ENCODE measurements around the gene PDCL3.

The PDCL3 gene

DNA sequence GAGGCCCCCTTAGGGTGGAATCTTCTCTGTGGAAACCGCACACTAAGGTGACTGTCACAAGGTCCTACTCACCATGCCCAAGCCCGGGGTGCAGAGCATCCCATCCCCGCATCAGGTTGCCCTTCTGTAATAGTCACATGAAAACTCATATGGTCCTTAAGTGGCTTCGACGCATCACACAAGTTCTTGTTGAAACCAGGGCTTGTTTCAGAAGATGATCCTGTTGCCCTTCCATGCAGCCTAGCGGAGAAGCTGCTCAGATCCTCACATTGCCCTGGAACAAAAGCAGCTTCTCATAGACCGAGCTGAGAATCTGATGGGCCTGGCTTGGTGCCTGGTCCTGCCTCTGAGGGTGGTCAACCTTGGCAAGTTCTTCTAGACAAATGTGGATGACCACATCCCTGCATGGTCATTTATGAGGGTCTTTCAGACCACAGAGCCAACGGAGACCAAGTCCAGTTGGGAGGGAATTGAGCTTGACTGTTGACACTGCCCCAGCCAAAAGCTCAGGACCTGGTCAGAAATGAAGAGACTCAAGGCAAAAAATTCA lies 54.1 kb downstream of the PDCL3 start:
- H3K27me3 ChIP-seq (ENCODE audit: control insufficient read depth in 5 of 5, insufficient read depth in 4 of 5, low read length in 5 of 5), result peaks cover 0 to 3% (median 0%) of the 10 kb centered on the region in 5 donors
- no peak overlapping the region for H3K4me3 ChIP-seq (ENCODE audit: low read depth in 1 of 5, low read length in 5 of 5)
- H3K4me1 ChIP-seq (ENCODE audit: control insufficient read depth in 5 of 5, insufficient read depth in 5 of 5, low read length in 5 of 5), result no peaks in the 10 kb centered on the region
- peaks cover 0 to 7% (median 3%) of the 10 kb centered on the region in 5 donors for H3K9me3 ChIP-seq (ENCODE audit: control insufficient read depth in 5 of 5, low read length in 5 of 5)
- H3K36me3 ChIP-seq (ENCODE audit: control insufficient read depth in 5 of 5, insufficient read depth in 5 of 5, low read length in 5 of 5), result no peaks in the 10 kb centered on the region
- no peak overlapping the region for H3K9ac ChIP-seq (ENCODE audit: low read length in 5 of 5)
- no peak overlapping the region for H3K27ac ChIP-seq (ENCODE audit: low read depth, low read length)

DNA sequence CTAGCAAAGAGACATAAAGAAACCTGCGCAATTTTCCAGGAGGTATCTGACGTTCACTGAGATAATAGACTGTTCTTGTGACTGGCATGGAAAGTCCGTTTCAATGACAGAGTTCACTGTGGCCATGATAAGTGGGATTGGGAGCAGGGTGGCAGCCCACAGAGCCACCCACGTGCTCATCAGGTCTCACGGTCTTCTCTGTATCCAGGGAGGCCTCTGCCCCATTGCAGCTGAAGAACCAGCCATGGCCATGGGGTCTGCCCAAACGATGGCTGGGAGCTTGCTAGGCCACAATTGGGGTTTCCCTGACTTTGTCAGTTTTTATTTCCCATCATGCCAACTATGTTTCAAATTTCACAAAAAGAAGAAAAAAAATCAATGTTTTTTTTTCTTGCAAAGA lies 57.2 kb downstream of the PDCL3 start:
- no peaks in the 10 kb centered on the region for H3K4me1 ChIP-seq (ENCODE audit: control insufficient read depth in 5 of 5, insufficient read depth in 5 of 5, low read length in 5 of 5)
- peaks cover 0 to 9% (median 3%) of the 10 kb centered on the region in 5 donors for H3K9me3 ChIP-seq (ENCODE audit: control insufficient read depth in 5 of 5, low read length in 5 of 5)
- H3K27ac ChIP-seq (ENCODE audit: low read depth, low read length), result no peak overlapping the region
- no peaks in the 10 kb centered on the region for H3K36me3 ChIP-seq (ENCODE audit: control insufficient read depth in 5 of 5, insufficient read depth in 5 of 5, low read length in 5 of 5)
- peaks cover 0 to 5% (median 0%) of the 10 kb centered on the region in 5 donors for H3K27me3 ChIP-seq (ENCODE audit: control insufficient read depth in 5 of 5, insufficient read depth in 4 of 5, low read length in 5 of 5)
- H3K4me3 ChIP-seq (ENCODE audit: low read depth in 1 of 5, low read length in 5 of 5), result no peak overlapping the region
- no peak overlapping the region for H3K9ac ChIP-seq (ENCODE audit: low read length in 5 of 5)

DNA sequence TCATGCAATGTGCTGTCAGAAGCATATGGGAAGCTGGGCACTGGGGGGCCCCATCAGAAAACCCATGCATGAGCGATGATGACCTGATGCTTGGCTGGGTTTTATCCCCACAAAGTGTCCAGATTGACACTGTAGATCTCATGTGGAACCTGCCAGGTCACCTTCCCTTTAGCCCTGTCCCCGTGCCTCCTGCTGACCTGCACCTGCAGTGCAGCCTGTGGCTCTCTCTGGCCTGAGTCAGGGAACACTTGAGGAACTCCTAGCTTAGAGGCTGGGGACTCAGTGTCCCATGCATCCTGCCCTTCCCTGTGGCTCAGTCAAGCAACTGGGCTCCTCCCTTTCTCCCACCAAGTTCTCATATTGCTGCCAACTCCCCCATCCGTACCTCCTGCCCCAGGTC lies 57.7 kb downstream of the PDCL3 start:
- no peaks in the 10 kb centered on the region for H3K4me1 ChIP-seq (ENCODE audit: control insufficient read depth in 5 of 5, insufficient read depth in 5 of 5, low read length in 5 of 5)
- peaks cover 0 to 5% (median 0%) of the 10 kb centered on the region in 5 donors for H3K27me3 ChIP-seq (ENCODE audit: control insufficient read depth in 5 of 5, insufficient read depth in 4 of 5, low read length in 5 of 5)
- no peak overlapping the region for H3K4me3 ChIP-seq (ENCODE audit: low read depth in 1 of 5, low read length in 5 of 5)
- H3K9ac ChIP-seq (ENCODE audit: low read length in 5 of 5), result no peak overlapping the region
- H3K36me3 ChIP-seq (ENCODE audit: control insufficient read depth in 5 of 5, insufficient read depth in 5 of 5, low read length in 5 of 5), result no peaks in the 10 kb centered on the region
- peaks cover 0 to 9% (median 3%) of the 10 kb centered on the region in 5 donors for H3K9me3 ChIP-seq (ENCODE audit: control insufficient read depth in 5 of 5, low read length in 5 of 5)
- H3K27ac ChIP-seq (ENCODE audit: low read depth, low read length), result no peak overlapping the region

DNA sequence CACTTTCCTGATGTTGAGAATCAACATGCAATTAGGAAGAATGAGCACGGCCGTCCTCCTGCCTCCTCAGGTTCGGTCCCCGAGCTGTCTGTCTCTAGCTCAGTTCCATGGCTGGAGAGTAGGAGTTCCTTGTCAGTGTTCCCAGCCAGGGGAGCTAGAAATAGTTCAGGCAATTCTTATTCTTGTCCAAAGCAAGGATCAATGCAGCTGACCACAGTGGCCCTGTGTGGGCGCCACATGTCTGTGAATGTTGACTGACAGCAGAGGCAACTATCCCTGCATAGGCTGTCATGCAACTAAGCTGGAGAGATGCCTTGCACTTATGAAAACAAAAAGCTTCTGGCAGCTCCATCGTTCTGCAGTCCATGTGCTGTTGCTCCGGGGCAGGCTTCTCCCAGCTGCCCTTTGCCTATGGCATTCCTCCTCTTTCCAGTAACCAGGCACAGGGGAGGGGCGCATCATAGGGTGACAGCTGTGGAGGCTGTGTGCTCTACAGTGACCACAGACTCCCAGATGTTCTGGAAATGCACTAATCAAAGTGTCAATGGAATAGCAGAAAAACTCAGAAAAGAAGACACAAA lies 58.7 kb downstream of the PDCL3 start:
- H3K36me3 ChIP-seq (ENCODE audit: control insufficient read depth in 5 of 5, insufficient read depth in 5 of 5, low read length in 5 of 5), result no peaks in the 10 kb centered on the region
- peaks cover 0 to 9% (median 3%) of the 10 kb centered on the region in 5 donors for H3K9me3 ChIP-seq (ENCODE audit: control insufficient read depth in 5 of 5, low read length in 5 of 5)
- no peak overlapping the region for H3K9ac ChIP-seq (ENCODE audit: low read length in 5 of 5)
- no peak overlapping the region for H3K4me3 ChIP-seq (ENCODE audit: low read depth in 1 of 5, low read length in 5 of 5)
- H3K27me3 ChIP-seq (ENCODE audit: control insufficient read depth in 5 of 5, insufficient read depth in 4 of 5, low read length in 5 of 5), result peaks cover 0 to 5% (median 0%) of the 10 kb centered on the region in 5 donors
- H3K4me1 ChIP-seq (ENCODE audit: control insufficient read depth in 5 of 5, insufficient read depth in 5 of 5, low read length in 5 of 5), result no peaks in the 10 kb centered on the region
- H3K27ac ChIP-seq (ENCODE audit: low read depth, low read length), result no peak overlapping the region

DNA sequence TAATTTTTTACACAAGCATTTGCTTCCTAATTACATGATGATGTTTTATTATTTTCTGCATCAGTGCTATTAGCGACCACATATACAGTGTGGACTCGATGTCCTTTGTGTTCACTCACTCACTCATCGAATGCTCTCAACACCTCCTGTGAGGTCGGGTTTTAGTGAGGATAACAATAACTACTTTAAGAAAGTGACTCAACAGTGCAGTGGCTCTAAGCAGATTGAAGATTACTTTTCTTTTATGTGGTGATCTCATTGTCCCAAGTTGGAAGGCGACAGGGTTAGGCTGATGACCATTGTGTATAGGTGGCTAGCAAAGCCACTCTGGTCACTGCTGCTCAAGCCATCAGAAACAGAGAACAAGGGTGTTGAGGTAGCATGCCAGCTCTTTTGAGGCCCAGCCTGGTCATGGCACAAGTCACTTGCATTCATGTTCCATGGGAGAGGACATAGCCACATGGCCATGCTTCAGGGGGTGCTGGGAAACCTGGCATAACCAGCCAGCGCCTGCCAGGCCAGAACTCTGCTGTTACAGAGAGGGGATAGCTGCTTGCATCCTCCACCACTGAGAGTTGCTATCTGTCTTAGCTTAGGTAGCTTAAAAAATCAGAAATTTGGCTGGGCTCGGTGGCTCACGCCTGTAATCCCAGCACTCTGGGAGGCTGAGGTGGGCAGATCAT lies 60.4 kb downstream of the PDCL3 start:
- H3K4me1 ChIP-seq (ENCODE audit: control insufficient read depth in 5 of 5, insufficient read depth in 5 of 5, low read length in 5 of 5), result no peaks in the 10 kb centered on the region

DNA sequence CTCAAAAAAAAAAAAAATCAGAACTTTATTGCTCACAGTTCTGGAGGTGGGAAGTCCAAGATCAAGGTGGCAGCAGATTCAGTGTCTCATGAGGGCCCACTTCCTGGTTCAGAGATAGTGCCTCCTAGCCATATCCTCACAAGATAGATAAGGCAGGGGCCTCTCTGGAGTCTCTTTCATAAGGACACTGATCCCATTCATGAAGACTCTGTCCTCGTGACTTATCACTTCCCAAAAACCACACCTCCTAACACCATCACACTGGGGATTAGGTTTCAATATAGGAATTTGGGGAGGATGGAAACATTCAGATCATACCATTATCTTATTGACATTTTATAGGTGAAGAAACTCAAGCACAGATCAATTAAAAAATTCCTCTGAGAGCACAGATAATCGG lies 61.1 kb downstream of the PDCL3 start:
- no peak overlapping the region for H3K4me3 ChIP-seq (ENCODE audit: low read depth in 1 of 5, low read length in 5 of 5)
- no peaks in the 10 kb centered on the region for H3K36me3 ChIP-seq (ENCODE audit: control insufficient read depth in 5 of 5, insufficient read depth in 5 of 5, low read length in 5 of 5)
- peaks cover 0 to 9% (median 3%) of the 10 kb centered on the region in 5 donors for H3K9me3 ChIP-seq (ENCODE audit: control insufficient read depth in 5 of 5, low read length in 5 of 5)
- no peak overlapping the region for H3K27ac ChIP-seq (ENCODE audit: low read depth, low read length)
- peaks cover 0 to 18% (median 6%) of the 10 kb centered on the region in 5 donors for H3K27me3 ChIP-seq (ENCODE audit: control insufficient read depth in 5 of 5, insufficient read depth in 4 of 5, low read length in 5 of 5)
- H3K9ac ChIP-seq (ENCODE audit: low read length in 5 of 5), result no peak overlapping the region
- H3K4me1 ChIP-seq (ENCODE audit: control insufficient read depth in 5 of 5, insufficient read depth in 5 of 5, low read length in 5 of 5), result no peaks in the 10 kb centered on the region

More for the DNA sequence above, 60.4 kb downstream of the PDCL3 start:
- H3K9ac ChIP-seq (ENCODE audit: low read length in 5 of 5), result no peak overlapping the region
- peaks cover 0 to 9% (median 3%) of the 10 kb centered on the region in 5 donors for H3K9me3 ChIP-seq (ENCODE audit: control insufficient read depth in 5 of 5, low read length in 5 of 5)
- peaks cover 0 to 18% (median 3%) of the 10 kb centered on the region in 5 donors for H3K27me3 ChIP-seq (ENCODE audit: control insufficient read depth in 5 of 5, insufficient read depth in 4 of 5, low read length in 5 of 5)
- no peak overlapping the region for H3K4me3 ChIP-seq (ENCODE audit: low read depth in 1 of 5, low read length in 5 of 5)
- H3K36me3 ChIP-seq (ENCODE audit: control insufficient read depth in 5 of 5, insufficient read depth in 5 of 5, low read length in 5 of 5), result no peaks in the 10 kb centered on the region
- no peak overlapping the region for H3K27ac ChIP-seq (ENCODE audit: low read depth, low read length)

DNA sequence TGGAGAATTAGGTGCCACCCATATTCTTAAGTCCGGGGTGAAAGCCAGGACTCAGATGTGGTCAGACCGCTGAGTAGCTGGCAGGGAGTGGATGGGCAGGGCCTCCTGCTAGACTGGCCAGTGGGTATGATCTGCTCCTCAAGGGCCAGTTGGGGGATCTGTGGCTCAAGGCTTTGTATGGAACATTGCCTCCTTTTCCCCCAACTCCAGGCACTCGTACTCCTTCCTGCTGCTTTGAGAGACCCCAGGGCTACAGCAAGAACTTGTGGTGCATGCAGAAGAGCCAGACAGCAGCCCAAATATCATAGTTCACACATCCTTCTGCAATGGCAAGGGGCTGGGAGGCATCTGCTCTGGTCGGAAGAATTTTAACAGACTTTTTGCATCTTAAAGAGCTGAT lies 61.7 kb downstream of the PDCL3 start:
- Histone ChIP-seq H3K9ac (ENCODE audit: low read length in 5 of 5) (no peak overlapping the region), H3K36me3 (ENCODE audit: control insufficient read depth in 5 of 5, insufficient read depth in 5 of 5, low read length in 5 of 5) (no peaks in the 10 kb centered on the region), H3K27me3 (ENCODE audit: control insufficient read depth in 5 of 5, insufficient read depth in 4 of 5, low read length in 5 of 5) (peaks cover 0 to 18% (median 6%) of the 10 kb centered on the region in 5 donors), H3K9me3 (ENCODE audit: control insufficient read depth in 5 of 5, low read length in 5 of 5) (peaks cover 0 to 9% (median 3%) of the 10 kb centered on the region in 5 donors), H3K4me1 (ENCODE audit: control insufficient read depth in 5 of 5, insufficient read depth in 5 of 5, low read length in 5 of 5) (no peaks in the 10 kb centered on the region), H3K27ac (ENCODE audit: low read depth, low read length) (no peak overlapping the region), H3K4me3 (ENCODE audit: low read depth in 1 of 5, low read length in 5 of 5) (no peak overlapping the region)

DNA sequence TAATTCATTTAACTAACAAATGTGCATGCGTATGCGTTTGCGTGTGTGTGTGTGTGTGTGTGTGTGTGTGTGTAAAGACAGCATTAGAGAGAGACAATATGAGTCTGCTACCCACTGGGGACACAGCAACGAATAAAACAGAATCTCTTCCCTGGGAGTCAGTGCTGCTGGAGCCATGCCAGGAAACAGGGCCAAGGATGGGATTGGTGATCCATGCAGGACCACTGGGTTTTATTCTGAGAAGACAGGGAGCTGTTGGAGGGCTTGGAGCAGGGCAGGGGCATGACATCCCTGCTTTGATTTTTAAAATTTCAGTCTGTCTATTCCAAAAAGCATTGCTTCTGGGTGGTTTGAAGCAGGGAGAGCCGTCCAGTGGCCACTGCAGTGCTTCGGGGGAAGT lies 62.9 kb downstream of the PDCL3 start:
- no peak overlapping the region for H3K9ac ChIP-seq (ENCODE audit: low read length in 5 of 5)
- H3K36me3 ChIP-seq (ENCODE audit: control insufficient read depth in 5 of 5, insufficient read depth in 5 of 5, low read length in 5 of 5), result no peaks in the 10 kb centered on the region
- H3K4me1 ChIP-seq (ENCODE audit: control insufficient read depth in 5 of 5, insufficient read depth in 5 of 5, low read length in 5 of 5), result no peaks in the 10 kb centered on the region
- no peak overlapping the region for H3K4me3 ChIP-seq (ENCODE audit: low read depth in 1 of 5, low read length in 5 of 5)
- peaks cover 0 to 18% (median 6%) of the 10 kb centered on the region in 5 donors for H3K27me3 ChIP-seq (ENCODE audit: control insufficient read depth in 5 of 5, insufficient read depth in 4 of 5, low read length in 5 of 5)
- no peak overlapping the region for H3K27ac ChIP-seq (ENCODE audit: low read depth, low read length)
- peaks cover 0 to 9% (median 3%) of the 10 kb centered on the region in 5 donors for H3K9me3 ChIP-seq (ENCODE audit: control insufficient read depth in 5 of 5, low read length in 5 of 5)

All from subcutaneous abdominal adipose tissue (tissue), 5 donors.